Motor neuron (in vitro differentiated cells): ENCODE results near the gene BTNL3. TPM values are rescaled to one million over a fixed set of nuclear protein-coding genes. Genes with fewer than 3 reads are reported as not detected.
"Not testable (repeated sequence)": the region's sequence is repeated elsewhere in the genome, so short reads cannot be mapped to it uniquely, and the experiment has no call there.

Source experiments
- ATAC-seq, 8 experiments: fragments of 200-7000 bp; cut with Tn5 transposase; replicated peaks in 6 of 8; 2 replicates each; pipeline ENCODE4 v1.8.0; 2021; ENCODE audit warnings: mild to moderate bottlenecking in 8 of 8, moderate library complexity in 8 of 8
- H3K27ac ChIP-seq, 2 donors: fragments of 250-450 bp; sonication (Bioruptor Pico); 2 replicates each; pipeline ENCODE4 v1.9.0; 2021; ENCODE audit warnings: antibody characterized with exemption in 2 of 2, mild to moderate bottlenecking in 2 of 2, moderate library complexity in 1 of 2
- H3K4me1 ChIP-seq, 2 donors: fragments of 250-450 bp; sonication (Bioruptor Pico); replicated peaks in 1 of 2; 2 replicates each; pipeline ENCODE4 v1.6.1; 2021; ENCODE audit warnings: antibody characterized with exemption in 2 of 2, mild to moderate bottlenecking in 2 of 2, moderate library complexity in 1 of 2
- H3K4me3 ChIP-seq, 5 donors: fragments of 250-450 bp; sonication (Bioruptor Pico); 2 replicates each; pipeline ENCODE4 v1.9.0; 2021; ENCODE audit warnings: antibody characterized with exemption in 5 of 5, mild to moderate bottlenecking in 5 of 5, moderate library complexity in 4 of 5
- WGBS, 10 experiments: fragments of 450-650 bp; shearing (Covaris generic); methylation state at CpG; one replicate each; pipeline ENCODE4 v1.0.0; 2022; 5-methylcytosine and 5-hydroxymethylcytosine counted together
- in situ Hi-C, 9 experiments: fragments of 400-800 bp; cut with MboI; loops; one replicate each; pipeline ENCODE4 v1.15.0; 2021; ENCODE audit warnings: low sequenced_read_pairs in 9 of 9, low pct_unique_long_range_greater_than_20kb in 2 of 9; ENCODE audit not compliant: unreplicated experiment in 9 of 9
- total RNA-seq, 8 experiments: library from RNA; unstranded; fragments of 300-600 nt; gene quantifications; 2 replicates each; pipeline versions ENCODE4 v1.2.3 to v1.2.4, GENCODE V29; 2022

Gene BTNL3
- total RNA-seq, 8 experiments from 2014 or later, result 0.08 to 0.33 TPM; not detected in 6

GRCh38 chr5:180988016-180988415 is 630 bp upstream of the BTNL3 start:
- no peak for ATAC-seq
- Histone ChIP-seq H3K4me1 (no peaks in the 10 kb centered on the region), H3K27ac (no peak overlapping the region), H3K4me3 (no peak overlapping the region)
- in situ Hi-C loops, result no loop called here
- 0 to 100% (median 60%) methylated on average over 1 to 2 of the region's 2 CpGs; no CpG with 5 or more reads in 5 of the 10 experiments for WGBS, 10 experiments

GRCh38 chr5:180990086-180990881 is 1.6 kb downstream of the BTNL3 start:
- Histone ChIP-seq H3K4me3 (no peak overlapping the region), H3K4me1 (no peaks in the 10 kb centered on the region), H3K27ac (no peak overlapping the region)
- 13 to 100% (median 50%) methylated on average over 1 to 8 of the region's 16 CpGs; no CpG with 5 or more reads in 5 of the 10 experiments for WGBS, 10 experiments
- in situ Hi-C loops, result no loop called here
- peak in 1 of 8 experiments; percentile 56 for ATAC-seq

- H3K4me3 ChIP-seq, result no peak overlapping the region
- WGBS, 10 experiments, result 0% methylated on average over 1 of the region's 5 CpGs; no CpG with 5 or more reads in 9 of the 10 experiments
- ATAC-seq, result peak in 1 of 8 experiments; percentile 40
- no peaks in the 10 kb centered on the region for H3K4me1 ChIP-seq
- no peak overlapping the region for H3K27ac ChIP-seq
- in situ Hi-C loops, result no loop called here
Measured at GRCh38 chr5:180990882-180991242, 2.2 kb downstream of the BTNL3 start.

- ATAC-seq, result no peak
- in situ Hi-C loops, result loop anchor here in 1 of 9 experiments (25.0 kb wide), 1 partner anchor 115 kb away; the partner anchor contains the start of gene BTNL8
- H3K27ac ChIP-seq, result no peak overlapping the region
- no peaks in the 10 kb centered on the region for H3K4me1 ChIP-seq
- H3K4me3 ChIP-seq, result no peak overlapping the region
Measured at GRCh38 chr5:181001947-181002346, 13.3 kb downstream of the BTNL3 start.

- in situ Hi-C loops, result loop anchor here in 1 of 9 experiments (25.0 kb wide), 1 partner anchor 118 kb away; the partner anchor contains the start of gene BTNL8
- H3K27ac ChIP-seq, result no peak overlapping the region
- no peaks in the 10 kb centered on the region for H3K4me1 ChIP-seq
- no peak for ATAC-seq
- H3K4me3 ChIP-seq, result no peak overlapping the region
- 8 to 80% (median 70%) methylated on average over 1 to 6 of the region's 9 CpGs; no CpG with 5 or more reads in 3 of the 10 experiments for WGBS, 10 experiments
Measured at GRCh38 chr5:181005791-181006190, 17.1 kb downstream of the BTNL3 start.

GRCh38 chr5:181008136-181008535 is 19.5 kb downstream of the BTNL3 start:
- no peak overlapping the region for H3K27ac ChIP-seq
- no peak for ATAC-seq
- H3K4me3 ChIP-seq, result no peak overlapping the region
- in situ Hi-C loops, result loop anchor here in 1 of 9 experiments (25.0 kb wide), 1 partner anchor 121 kb away; the partner anchor contains the start of gene BTNL8
- WGBS, 10 experiments, result 0 to 100% (median 78%) methylated on average over 1 to 3 of the region's 6 CpGs; no CpG with 5 or more reads in 5 of the 10 experiments
- no peaks in the 10 kb centered on the region for H3K4me1 ChIP-seq

GRCh38 chr5:181010018-181010417 is 21.4 kb downstream of the BTNL3 start:
- WGBS, 10 experiments, result 15 to 80% (median 57%) methylated on average over 3 to 4 of the region's 4 CpGs; no CpG with 5 or more reads in 3 of the 10 experiments
- in situ Hi-C loops, result loop anchor here in 1 of 9 experiments (25.0 kb wide), 1 partner anchor 123 kb away; the partner anchor contains the start of gene BTNL8
- not testable (repeated sequence) for H3K27ac ChIP-seq, H3K4me3 ChIP-seq, ATAC-seq, H3K4me1 ChIP-seq

GRCh38 chr5:181014654-181015053 is 26.0 kb downstream of the BTNL3 start:
- not testable (repeated sequence) for H3K4me1 ChIP-seq, H3K4me3 ChIP-seq, H3K27ac ChIP-seq, ATAC-seq
- in situ Hi-C loops, result loop anchor here in 1 of 9 experiments (25.0 kb wide), 1 partner anchor 127 kb away; the partner anchor contains the start of gene BTNL8

- in situ Hi-C loops, result loop anchor here in 1 of 9 experiments (25.0 kb wide), 1 partner anchor 130 kb away; the partner anchor contains the start of gene BTNL8
- H3K27ac ChIP-seq, H3K4me3 ChIP-seq, H3K4me1 ChIP-seq, ATAC-seq: not testable (repeated sequence)
- 100% methylated on average over 1 of the region's 3 CpGs; no CpG with 5 or more reads in 8 of the 10 experiments for WGBS, 10 experiments
Measured at GRCh38 chr5:181017448-181017847, 28.8 kb downstream of the BTNL3 start.

GRCh38 chr5:181020688-181021087 is 32.0 kb downstream of the BTNL3 start:
- in situ Hi-C loops, result loop anchor here in 1 of 9 experiments (25.0 kb wide), 1 partner anchor 133 kb away; the partner anchor contains the start of gene BTNL8
- H3K27ac ChIP-seq, result no peak overlapping the region
- ATAC-seq, result no peak
- 0 to 80% (median 66%) methylated on average over 1 to 2 of the region's 3 CpGs; no CpG with 5 or more reads in 6 of the 10 experiments for WGBS, 10 experiments
- no peak overlapping the region for H3K4me3 ChIP-seq
- H3K4me1 ChIP-seq, result no peaks in the 10 kb centered on the region

GRCh38 chr5:181024245-181025064 is 35.8 kb downstream of the BTNL3 start:
- Histone ChIP-seq H3K4me1 (no peaks in the 10 kb centered on the region), H3K4me3 (no peak overlapping the region), H3K27ac (no peak overlapping the region)
- 0% methylated on average over 1 of the region's 1 CpG; no CpG with 5 or more reads in 9 of the 10 experiments for WGBS, 10 experiments
- in situ Hi-C loops, result loop anchor here in 2 of 9 experiments (25.0 kb wide), 2 partner anchors 87 to 137 kb away; partner anchors contain the start of gene BTNL8 (in 1 of the 2)
- ATAC-seq, result peak in 1 of 8 experiments; percentile 39

GRCh38 chr5:181027452-181028031 is 38.9 kb downstream of the BTNL3 start:
- Histone ChIP-seq H3K4me1 (no peaks in the 10 kb centered on the region), H3K4me3 (no peak overlapping the region), H3K27ac (no peak overlapping the region)
- 39 to 100% (median 62%) methylated on average over 1 to 10 of the region's 11 CpGs; no CpG with 5 or more reads in 1 of the 10 experiments for WGBS, 10 experiments
- no peak for ATAC-seq
- in situ Hi-C loops, result loop anchor here in 1 of 9 experiments (25.0 kb wide), 1 partner anchor 90 kb away; no protein-coding TSS in a partner anchor
